HG03432 (cell line): ENCODE results near the gene SLC4A2.
"Not testable (repeated sequence)": the region's sequence is repeated elsewhere in the genome, so short reads cannot be mapped to it uniquely, and the experiment has no call there.

Source experiments
- ATAC-seq: cut with Tn5 transposase; IDR thresholded peaks from one replicate; pipeline ENCODE4 v1.9.1; 2021; ENCODE audit warnings: mild to moderate bottlenecking, moderate library complexity; ENCODE audit not compliant: unreplicated experiment

SLC4A2 gene

GRCh38 chr7:151059367-151060112 is at the start of gene SLC4A2:
TSS of gene SLC4A2 (plus strand) at chr7:151059589. CDS start at chr7:151061988, 2,399 bp downstream.
- ATAC-seq: peak; percentile 36

DNA sequence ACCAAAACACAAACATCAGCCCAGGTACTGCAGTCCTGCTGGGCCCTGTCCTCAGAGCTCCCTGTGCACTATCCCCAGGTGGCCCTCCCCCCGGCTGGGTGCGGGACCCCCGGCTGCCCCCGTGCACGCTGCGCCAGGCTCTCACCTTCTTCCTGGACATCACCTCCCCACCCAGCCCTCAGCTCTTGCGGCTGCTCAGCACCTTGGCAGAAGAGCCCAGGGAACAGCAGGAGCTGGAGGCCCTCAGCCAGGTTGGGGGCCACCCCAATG is 49.4 kb upstream of the SLC4A2 start:
- no peak for ATAC-seq

DNA sequence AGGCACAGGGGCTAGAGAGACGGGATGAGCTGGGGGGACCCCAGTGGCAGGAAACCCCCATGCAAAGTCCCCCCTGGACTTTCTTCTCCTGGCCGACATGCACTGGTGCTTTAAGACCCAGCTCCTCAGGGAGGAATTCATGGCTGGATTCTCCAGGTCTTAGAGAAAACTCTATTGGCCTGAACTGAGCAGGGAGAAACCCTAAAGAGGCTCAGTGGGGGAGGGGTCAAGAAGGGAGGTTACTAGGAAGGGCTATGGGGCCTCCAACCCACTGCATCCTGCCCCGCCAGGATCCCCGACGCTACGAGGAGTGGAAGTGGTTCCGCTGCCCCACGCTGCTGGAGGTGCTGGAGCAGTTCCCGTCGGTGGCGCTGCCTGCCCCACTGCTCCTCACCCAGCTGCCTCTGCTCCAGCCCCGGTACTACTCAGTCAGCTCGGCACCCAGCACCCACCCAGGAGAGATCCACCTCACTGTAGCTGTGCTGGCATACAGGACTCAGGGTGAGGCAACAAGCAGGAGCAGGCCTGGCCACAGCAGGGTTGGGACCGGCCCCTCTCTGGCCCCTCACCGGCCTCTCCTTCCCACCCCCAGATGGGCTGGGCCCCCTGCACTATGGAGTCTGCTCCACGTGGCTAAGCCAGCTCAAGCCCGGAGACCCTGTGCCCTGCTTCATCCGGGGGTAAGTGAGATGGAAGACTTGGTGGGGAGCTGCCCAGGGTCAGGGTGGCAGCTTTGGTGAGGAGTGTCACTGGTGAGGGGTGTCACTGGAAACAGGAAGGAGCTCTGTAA is 48.9 kb upstream of the SLC4A2 start:
- ATAC-seq: no peak

- ATAC-seq: no peak
Observed at GRCh38 chr7:151011097-151011409, 48.3 kb upstream of the SLC4A2 start.

DNA sequence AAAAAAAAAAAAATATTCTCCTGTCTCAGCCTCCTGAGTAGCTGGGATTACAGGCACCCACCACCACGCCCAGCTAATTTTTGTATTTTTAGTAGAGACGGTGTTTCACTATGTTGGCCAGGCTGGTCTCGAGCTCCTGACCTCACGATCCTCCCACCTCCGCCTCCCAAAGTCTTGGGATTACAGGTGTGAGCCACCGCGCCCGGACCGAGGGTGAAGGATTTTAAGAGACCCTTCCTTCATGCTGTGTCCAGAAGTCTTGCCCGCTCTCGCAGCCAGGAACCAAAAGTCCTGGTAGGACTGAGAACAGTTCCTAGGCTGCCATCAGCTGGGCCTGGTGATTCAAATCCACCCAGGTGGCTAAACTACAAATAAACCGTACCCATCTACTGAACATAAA is 47.8 kb upstream of the SLC4A2 start:
- not testable (repeated sequence) for ATAC-seq

- ATAC-seq: no peak
Observed at GRCh38 chr7:151012031-151012692, 47.2 kb upstream of the SLC4A2 start.

DNA sequence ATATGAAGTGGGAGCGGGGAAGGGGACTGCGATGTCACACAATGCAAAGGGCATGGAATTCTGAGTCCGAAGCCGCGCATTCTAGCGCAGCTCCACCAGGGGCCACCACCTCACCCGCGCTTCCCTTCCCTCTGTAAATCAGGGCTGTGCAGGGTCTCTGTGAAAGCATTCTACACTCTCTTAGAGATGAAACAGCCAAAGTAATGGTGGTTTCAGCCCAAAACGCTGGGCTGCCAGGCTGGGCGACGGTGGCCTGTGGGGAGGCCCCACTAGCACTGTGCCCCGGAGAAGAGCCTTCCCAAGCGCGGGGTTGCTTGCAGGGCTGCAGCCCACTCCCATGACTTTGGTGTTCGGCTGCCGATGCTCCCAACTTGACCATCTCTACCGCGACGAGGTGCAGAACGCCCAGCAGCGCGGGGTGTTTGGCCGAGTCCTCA is 46.5 kb upstream of the SLC4A2 start:
- ATAC-seq: no peak

- no peak for ATAC-seq
Observed at GRCh38 chr7:151013356-151013732, 46.0 kb upstream of the SLC4A2 start.

- peak; percentile 45 for ATAC-seq
Observed at GRCh38 chr7:151013733-151014497, 45.5 kb upstream of the SLC4A2 start.

DNA sequence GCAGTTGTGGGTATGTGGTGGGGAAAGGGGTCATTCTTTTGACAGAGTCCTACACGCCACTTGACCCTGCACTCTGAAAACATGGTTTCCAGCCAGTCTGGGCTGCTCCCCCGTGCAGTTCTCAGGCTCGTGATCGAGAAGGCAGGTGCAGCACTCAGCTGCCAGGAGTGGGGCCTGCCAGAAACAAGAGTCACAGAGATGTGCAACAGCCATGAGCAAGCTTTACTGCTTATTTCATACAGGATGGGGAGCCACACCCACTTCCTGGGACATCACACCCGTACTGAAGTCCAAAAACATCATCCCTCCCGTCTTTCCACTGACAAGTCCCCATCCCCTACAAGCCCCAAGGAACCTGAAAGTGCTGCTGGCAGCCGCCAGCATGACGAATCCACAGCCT is 44.4 kb upstream of the SLC4A2 start:
- ATAC-seq: no peak

DNA sequence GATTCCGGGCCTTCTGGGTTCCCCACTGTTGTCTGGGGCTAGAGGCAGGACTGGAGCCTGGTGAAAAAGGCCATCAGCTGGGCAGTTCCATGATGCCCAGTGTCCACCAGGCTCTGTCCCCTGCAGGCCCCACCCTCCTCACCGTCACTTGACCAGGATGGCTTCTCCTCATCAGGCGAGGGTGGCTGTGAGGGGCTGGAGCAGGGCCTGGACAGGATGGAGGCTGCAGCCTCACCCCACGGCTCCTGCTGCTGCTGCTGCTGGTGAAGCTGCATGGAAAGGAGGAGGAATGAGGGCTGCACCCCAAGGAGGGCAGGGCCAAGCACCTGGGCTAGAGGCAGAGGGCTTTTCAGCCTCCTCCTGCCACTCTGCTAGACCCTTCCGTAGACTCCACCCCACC is 43.4 kb upstream of the SLC4A2 start:
- ATAC-seq: no peak

DNA sequence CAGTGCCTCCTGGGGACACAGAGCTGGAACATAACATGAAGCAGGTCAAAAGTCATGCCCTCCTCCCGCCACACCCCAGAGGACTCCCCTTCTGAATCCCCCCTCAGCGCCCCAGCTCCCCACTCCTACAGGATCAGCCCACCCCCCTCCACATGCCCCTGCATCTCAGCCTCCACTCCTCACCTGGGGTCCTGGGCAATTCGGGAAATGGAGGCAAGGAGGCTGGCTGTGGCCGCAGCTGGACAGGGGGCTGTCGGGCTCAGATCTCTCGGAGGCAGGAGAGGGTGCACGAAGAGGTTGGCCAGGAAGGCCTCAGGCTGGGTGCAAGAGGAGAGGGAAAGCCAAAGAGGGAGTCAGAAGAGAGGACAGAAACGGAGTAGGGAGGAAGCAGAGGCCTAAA is 42.9 kb upstream of the SLC4A2 start:
- ATAC-seq: no peak

- no peak for ATAC-seq
Observed at GRCh38 chr7:151016942-151017341, 42.4 kb upstream of the SLC4A2 start.

DNA sequence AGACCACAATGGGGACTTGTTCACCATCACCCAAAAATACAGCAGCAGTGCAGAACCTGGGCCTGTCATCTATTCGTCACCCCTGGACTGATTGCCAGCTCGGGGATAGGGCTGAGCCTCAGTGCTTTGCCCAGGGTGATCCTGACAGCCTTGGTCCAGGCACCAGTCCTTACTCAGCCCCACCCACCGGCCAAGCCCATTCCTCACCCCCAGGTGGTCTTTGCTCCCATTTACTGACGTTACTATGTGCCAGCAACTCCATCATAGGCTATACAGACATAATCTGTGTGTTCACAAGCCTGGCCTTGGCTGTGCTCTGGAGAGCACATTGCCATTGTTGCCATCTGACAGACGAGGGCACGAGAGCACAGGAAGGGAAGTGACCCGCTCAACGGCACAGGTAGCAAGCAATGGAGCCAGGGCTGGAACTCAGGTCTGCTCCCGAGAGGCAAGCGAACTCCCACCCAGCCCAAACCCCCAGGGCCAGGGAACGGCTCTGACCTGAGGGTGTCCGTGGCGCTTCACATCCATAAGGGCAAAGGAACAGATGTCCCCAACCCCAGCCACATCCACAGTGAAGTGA is 41.9 kb upstream of the SLC4A2 start:
- ATAC-seq: no peak

- peak; percentile 68 for ATAC-seq
Observed at GRCh38 chr7:151017953-151018420, 41.4 kb upstream of the SLC4A2 start.

DNA sequence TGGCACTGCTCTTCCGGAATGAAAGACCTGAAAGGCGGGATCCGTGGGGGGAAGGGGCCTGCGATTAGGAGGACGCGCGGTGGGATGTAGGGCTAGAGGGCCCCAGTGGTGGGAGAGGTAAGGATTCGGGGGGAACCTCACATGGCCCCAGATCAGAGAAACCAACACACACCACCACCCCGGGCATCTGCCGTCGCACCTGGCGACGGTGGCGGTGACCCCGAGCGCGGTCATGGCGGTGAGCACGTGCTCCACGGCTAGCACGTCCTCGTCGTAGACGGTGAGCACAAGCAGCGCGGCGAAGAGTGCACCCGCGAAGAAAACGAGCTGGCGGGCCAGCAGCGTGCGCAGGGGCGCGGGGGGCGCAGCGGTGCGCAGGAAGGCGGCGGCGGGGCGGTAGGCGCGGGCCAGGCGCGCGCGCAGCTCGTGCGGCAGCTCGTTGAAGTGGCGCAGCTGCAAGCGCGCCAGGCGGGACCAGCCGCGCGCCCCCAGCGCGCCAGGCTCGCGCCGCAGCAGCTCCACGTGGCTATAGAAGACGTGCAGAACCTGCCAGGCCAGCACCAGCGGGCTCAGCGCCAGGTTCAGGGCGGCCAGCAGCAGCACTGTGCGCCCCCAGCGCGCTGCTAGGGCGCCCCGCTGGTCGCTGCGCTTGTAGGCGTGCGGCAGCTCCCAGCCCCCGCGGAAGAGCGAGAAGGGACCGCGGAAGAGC is 40.8 kb upstream of the SLC4A2 start:
- ATAC-seq: peak; percentile 23

DNA sequence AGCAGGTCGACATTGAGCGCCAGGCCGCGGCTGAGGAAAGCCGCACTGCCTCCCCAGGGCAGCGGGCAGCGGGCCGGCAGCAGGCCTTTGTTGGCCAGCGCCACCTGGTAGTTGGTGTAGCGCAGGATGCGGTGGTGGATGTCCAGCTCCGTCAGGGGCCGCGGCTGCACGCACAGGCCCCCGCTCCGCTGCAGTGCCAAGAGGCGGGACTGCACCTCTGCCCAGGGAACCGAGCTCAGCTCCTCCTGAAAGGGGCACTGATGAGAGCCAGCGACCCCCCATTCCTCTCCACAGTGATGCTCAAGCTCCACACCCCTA is 40.3 kb upstream of the SLC4A2 start:
- no peak for ATAC-seq

DNA sequence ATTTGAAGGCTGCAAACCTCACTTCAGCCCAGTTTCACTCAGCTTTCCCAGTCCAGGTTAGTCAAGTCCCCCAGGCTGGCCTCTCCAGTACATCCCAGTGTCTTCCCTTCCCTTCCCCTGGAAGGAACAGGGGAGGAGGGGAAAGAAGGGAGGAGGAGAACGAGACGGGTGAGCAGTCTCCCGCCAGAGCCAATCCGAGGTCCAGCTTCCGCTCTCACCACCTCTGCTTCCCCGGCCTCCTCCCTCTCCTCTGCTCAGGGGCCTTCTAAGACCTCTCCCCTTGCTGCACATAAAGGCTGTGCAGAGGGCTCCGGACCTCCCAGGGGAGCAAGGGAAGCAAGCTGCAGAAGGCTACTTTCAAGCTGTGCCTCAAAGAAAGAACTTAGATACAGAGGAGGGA is 39.2 kb upstream of the SLC4A2 start:
- no peak for ATAC-seq

DNA sequence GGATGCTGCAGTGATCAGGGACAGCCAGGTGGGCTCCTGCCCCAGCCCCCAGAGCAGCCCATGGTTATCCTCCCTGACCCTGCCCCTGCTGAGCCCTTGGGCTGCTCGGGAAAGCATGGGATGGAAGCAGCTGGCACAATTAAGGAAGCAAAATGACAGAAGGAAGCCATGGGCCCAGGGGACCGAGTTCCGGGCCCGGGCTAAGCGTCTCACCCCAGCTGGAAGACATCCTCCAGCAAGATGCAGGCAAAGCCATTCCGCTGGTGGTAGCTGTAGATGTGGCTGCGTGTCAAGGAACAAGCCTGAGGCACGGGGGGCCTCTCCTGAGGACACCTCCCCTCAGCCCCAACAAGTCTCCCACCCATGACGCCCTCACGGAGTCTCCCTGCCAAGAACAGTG is 36.2 kb upstream of the SLC4A2 start:
- ATAC-seq: no peak

GRCh38 chr7:151024435-151025056 is 34.8 kb upstream of the SLC4A2 start, which contains the start of gene ATG9B:
TSS of gene ATG9B (minus strand) at chr7:151024494. CDS start at chr7:151024423, 71 bp downstream.
- no peak for ATAC-seq
